Measurements from ENCODE around the gene CLDN3. TPM values are rescaled to one million over a fixed set of nuclear protein-coding genes. Genes with fewer than 3 reads are reported as not detected.
"Not testable (repeated sequence)": the region's sequence is repeated elsewhere in the genome, so short reads cannot be mapped to it uniquely, and the experiment has no call there.

The CLDN3 gene
- total and polyA plus RNA-seq, 4 experiments from 2014 or later = not detected

DNA sequence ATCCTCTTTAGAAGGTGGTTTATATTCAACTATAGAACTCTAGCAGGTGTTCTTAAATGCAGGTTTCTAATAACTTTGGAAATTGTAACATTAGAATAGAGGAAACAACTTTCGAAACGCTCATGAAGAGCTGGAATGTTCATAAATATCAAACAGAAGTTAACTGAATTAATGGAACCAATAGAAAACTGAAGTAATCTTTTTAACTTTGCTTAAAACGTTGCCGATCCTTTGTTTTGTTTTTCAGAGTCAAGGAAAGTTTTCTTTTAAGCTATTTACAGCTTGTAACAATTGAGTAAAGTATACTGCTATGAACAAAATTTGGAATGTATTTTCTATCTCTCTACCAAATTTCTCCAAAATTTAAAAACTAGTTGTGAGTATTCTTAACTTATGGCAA lies 19.0 kb upstream of the CLDN3 start:
- CTCF ChIA-PET (ENCODE audit: partially characterized antibody) = no interaction called here
- peaks cover 0 to 6% (median 3%) of the 10 kb centered on the region in 8 donors for H3K9me3 Mint-ChIP-seq

GRCh38 chr7:73787786-73788048 lies 17.6 kb upstream of the CLDN3 start:
- not testable (repeated sequence) for H3K36me3 Mint-ChIP-seq

More for the DNA sequence above, 19.0 kb upstream of the CLDN3 start:
- Mint-ChIP-seq H3K36me3 (no peaks in the 10 kb centered on the region), H3K27me3 (peaks cover 7% of the 10 kb centered on the region in 2 donors), H3K4me3 (no peak overlapping the region), H3K4me1 (no peaks in the 10 kb centered on the region), H3K27ac (no peak overlapping the region)
- POLR2A ChIA-PET (ENCODE audit: partially characterized antibody) = no interaction called here
- Histone ChIP-seq H3K27me3 (ENCODE audit: insufficient read depth, low read length) (no peaks in the 10 kb centered on the region), H3K36me3 (ENCODE audit: insufficient read depth, low read length) (no peaks in the 10 kb centered on the region), H3K4me3 (ENCODE audit: low read length in 2 of 2) (no peak overlapping the region), H3K27ac (ENCODE audit: low read depth, low read length) (no peak overlapping the region), H3K9me3 (ENCODE audit: control insufficient read depth in 1 of 2, low read length in 2 of 2) (no peaks in the 10 kb centered on the region), H3K4me1 (ENCODE audit: insufficient read depth, low read length) (no peaks in the 10 kb centered on the region)
- DNase-seq = no peak
- intact Hi-C loops (cut with micrococcal nuclease) = no loop called here

GRCh38 chr7:73786588-73786987 lies 16.5 kb upstream of the CLDN3 start:
- H3K27me3 Mint-ChIP-seq = peaks cover 2% of the 10 kb centered on the region in 2 donors
- no peaks in the 10 kb centered on the region for H3K4me1 Mint-ChIP-seq
- DNase-seq = no peak
- no peaks in the 10 kb centered on the region for H3K36me3 ChIP-seq (ENCODE audit: insufficient read depth, low read length)
- H3K27ac Mint-ChIP-seq = no peak overlapping the region
- no peak overlapping the region for H3K27ac ChIP-seq (ENCODE audit: low read depth, low read length)
- POLR2A ChIA-PET (ENCODE audit: partially characterized antibody) = no interaction called here
- no peaks in the 10 kb centered on the region for H3K4me1 ChIP-seq (ENCODE audit: insufficient read depth, low read length)
- H3K36me3 Mint-ChIP-seq = no peaks in the 10 kb centered on the region
- no peaks in the 10 kb centered on the region for H3K27me3 ChIP-seq (ENCODE audit: insufficient read depth, low read length)
- CTCF ChIA-PET (ENCODE audit: partially characterized antibody) = no interaction called here
- intact Hi-C loops (cut with micrococcal nuclease) = no loop called here
- no peaks in the 10 kb centered on the region for H3K9me3 ChIP-seq (ENCODE audit: control insufficient read depth in 1 of 2, low read length in 2 of 2)
- no peak overlapping the region for H3K4me3 ChIP-seq (ENCODE audit: low read length in 2 of 2)
- no peak overlapping the region for H3K4me3 Mint-ChIP-seq
- peaks cover 0 to 6% (median 3%) of the 10 kb centered on the region in 8 donors for H3K9me3 Mint-ChIP-seq

More at GRCh38 chr7:73787786-73788048, 17.6 kb upstream of the CLDN3 start:
- H3K27ac Mint-ChIP-seq; intact Hi-C loops (cut with micrococcal nuclease); H3K27me3 ChIP-seq (ENCODE audit: insufficient read depth, low read length); CTCF ChIA-PET (ENCODE audit: partially characterized antibody); H3K9me3 Mint-ChIP-seq; H3K36me3 ChIP-seq (ENCODE audit: insufficient read depth, low read length); H3K4me3 Mint-ChIP-seq; DNase-seq; H3K27me3 Mint-ChIP-seq; H3K4me1 ChIP-seq (ENCODE audit: insufficient read depth, low read length); H3K27ac ChIP-seq (ENCODE audit: low read depth, low read length); H3K4me3 ChIP-seq (ENCODE audit: low read length in 2 of 2); H3K9me3 ChIP-seq (ENCODE audit: control insufficient read depth in 1 of 2, low read length in 2 of 2); POLR2A ChIA-PET (ENCODE audit: partially characterized antibody); H3K4me1 Mint-ChIP-seq: not testable (repeated sequence)

- ChIA-PET CTCF (ENCODE audit: partially characterized antibody) (no interaction called here), POLR2A (ENCODE audit: partially characterized antibody) (no interaction called here)
- Histone ChIP-seq H3K27ac (ENCODE audit: low read depth, low read length) (no peak overlapping the region), H3K9me3 (ENCODE audit: control insufficient read depth in 1 of 2, low read length in 2 of 2) (no peaks in the 10 kb centered on the region), H3K4me3 (ENCODE audit: low read length in 2 of 2) (no peak overlapping the region), H3K36me3 (ENCODE audit: insufficient read depth, low read length) (no peaks in the 10 kb centered on the region), H3K27me3 (ENCODE audit: insufficient read depth, low read length) (no peaks in the 10 kb centered on the region), H3K4me1 (ENCODE audit: insufficient read depth, low read length) (no peaks in the 10 kb centered on the region)
- intact Hi-C loops (cut with micrococcal nuclease) = no loop called here
- Mint-ChIP-seq H3K36me3 (no peaks in the 10 kb centered on the region), H3K9me3 (peaks cover 0 to 5% (median 0%) of the 10 kb centered on the region in 8 donors), H3K4me1 (no peaks in the 10 kb centered on the region), H3K4me3 (no peak overlapping the region), H3K27ac (peak overlapping the region in 1 of 7 donors; percentile 64), H3K27me3 (peaks cover 4 to 6% of the 10 kb centered on the region in 2 donors)
- no peak for DNase-seq
Measured at GRCh38 chr7:73779517-73779916, 9.4 kb upstream of the CLDN3 start.

DNA sequence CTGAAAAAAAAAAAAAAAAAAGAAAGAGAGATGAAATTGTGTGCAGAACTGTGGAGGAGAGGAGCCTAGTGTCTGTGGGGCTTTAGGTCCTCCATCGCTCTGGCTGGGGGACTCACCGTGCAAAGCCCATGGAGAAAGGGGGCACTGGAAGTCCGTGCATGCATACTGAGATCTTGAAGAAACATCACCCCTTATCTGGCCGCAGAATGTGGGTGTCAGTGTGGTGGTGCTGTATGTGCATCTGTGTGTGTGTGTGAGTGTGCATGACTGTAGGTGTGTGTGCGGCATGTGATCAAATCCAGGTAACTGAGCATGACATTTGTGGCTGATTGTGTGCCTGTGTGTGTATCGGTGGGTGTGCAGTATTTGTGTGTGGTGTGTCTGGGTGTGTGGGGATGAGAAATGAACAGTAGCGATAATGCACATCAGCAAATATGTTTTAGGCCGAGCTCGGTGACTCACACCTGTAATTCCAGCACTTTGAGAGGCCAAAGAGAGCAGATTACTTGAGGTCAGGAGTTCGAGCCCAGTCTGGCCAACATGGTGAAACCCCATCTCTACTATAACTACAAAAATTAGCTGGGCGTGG lies 8.8 kb upstream of the CLDN3 start:
- H3K4me3 Mint-ChIP-seq = no peak overlapping the region
- intact Hi-C loops (cut with micrococcal nuclease) = no loop called here
- H3K36me3 ChIP-seq (ENCODE audit: insufficient read depth, low read length) = no peaks in the 10 kb centered on the region

GRCh38 chr7:73774923-73775322 lies 4.9 kb upstream of the CLDN3 start:
- H3K9me3 ChIP-seq (ENCODE audit: control insufficient read depth in 1 of 2, low read length in 2 of 2) = no peaks in the 10 kb centered on the region
- DNase-seq = no peak
- no peaks in the 10 kb centered on the region for H3K27me3 ChIP-seq (ENCODE audit: insufficient read depth, low read length)
- CTCF ChIA-PET (ENCODE audit: partially characterized antibody) = no interaction called here
- H3K4me1 ChIP-seq (ENCODE audit: insufficient read depth, low read length) = peaks cover 9% of the 10 kb centered on the region
- Mint-ChIP-seq H3K36me3 (no peaks in the 10 kb centered on the region), H3K4me1 (peaks cover 2 to 4% (median 3%) of the 10 kb centered on the region in 4 donors), H3K4me3 (no peak overlapping the region), H3K27ac (no peak overlapping the region), H3K9me3 (no peaks in the 10 kb centered on the region), H3K27me3 (peaks cover 17 to 27% of the 10 kb centered on the region in 2 donors)
- H3K27ac ChIP-seq (ENCODE audit: low read depth, low read length) = no peak overlapping the region
- intact Hi-C loops (cut with micrococcal nuclease) = no loop called here
- no peak overlapping the region for H3K4me3 ChIP-seq (ENCODE audit: low read length in 2 of 2)
- POLR2A ChIA-PET (ENCODE audit: partially characterized antibody) = no interaction called here
- H3K36me3 ChIP-seq (ENCODE audit: insufficient read depth, low read length) = no peaks in the 10 kb centered on the region

More for the DNA sequence above, 8.8 kb upstream of the CLDN3 start:
- Mint-ChIP-seq H3K27me3 (peaks cover 7% of the 10 kb centered on the region in 2 donors), H3K27ac (no peak overlapping the region), H3K4me1 (no peaks in the 10 kb centered on the region), H3K9me3 (peaks cover 0 to 5% (median 0%) of the 10 kb centered on the region in 8 donors), H3K36me3 (no peaks in the 10 kb centered on the region)
- ChIA-PET CTCF (ENCODE audit: partially characterized antibody) (no interaction called here), POLR2A (ENCODE audit: partially characterized antibody) (no interaction called here)
- no peak overlapping the region for H3K27ac ChIP-seq (ENCODE audit: low read depth, low read length)
- H3K4me3 ChIP-seq (ENCODE audit: low read length in 2 of 2) = no peak overlapping the region
- H3K9me3 ChIP-seq (ENCODE audit: control insufficient read depth in 1 of 2, low read length in 2 of 2) = no peaks in the 10 kb centered on the region
- no peak for DNase-seq
- H3K27me3 ChIP-seq (ENCODE audit: insufficient read depth, low read length) = no peaks in the 10 kb centered on the region
- no peaks in the 10 kb centered on the region for H3K4me1 ChIP-seq (ENCODE audit: insufficient read depth, low read length)

DNA sequence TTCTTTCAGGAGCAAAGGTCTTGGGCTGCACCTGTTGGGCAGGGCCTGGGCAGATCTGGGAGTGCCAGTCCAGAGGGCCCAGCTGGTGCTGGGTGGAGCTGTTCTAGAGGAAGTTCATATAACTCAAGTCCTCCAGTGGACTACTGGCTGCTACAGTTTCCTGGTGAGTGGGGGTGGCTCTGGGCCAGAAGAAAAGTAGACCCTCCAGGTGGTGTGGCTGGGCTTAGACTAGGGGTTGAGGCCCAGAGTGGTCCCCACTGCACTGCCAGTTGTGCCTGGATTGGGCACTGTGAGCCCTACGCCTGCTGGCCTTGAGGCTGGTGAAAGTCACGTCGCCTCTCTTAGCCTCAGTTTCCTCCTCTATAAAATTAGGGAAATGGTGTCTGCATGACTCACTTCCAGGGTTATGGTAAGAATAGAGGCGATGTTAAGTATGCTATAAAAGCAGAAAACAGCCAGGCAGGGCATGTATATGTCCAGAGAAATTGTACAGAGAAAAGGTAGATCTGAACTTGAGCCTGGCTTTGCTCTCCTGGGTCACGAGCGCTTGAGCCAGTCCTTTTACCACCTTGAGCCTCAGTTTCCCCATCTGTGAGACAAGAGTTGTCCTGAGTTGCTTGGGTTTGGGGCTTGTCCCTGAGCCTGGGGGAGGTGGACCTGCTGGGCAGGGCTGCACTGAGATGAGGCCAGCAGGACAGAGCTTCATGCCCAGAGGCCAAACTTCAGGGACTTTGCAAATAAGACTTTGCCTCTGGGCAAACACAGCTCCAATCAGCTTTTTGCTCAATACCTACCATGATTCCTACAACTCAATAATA lies 3.8 kb upstream of the CLDN3 start:
- intact Hi-C loops (cut with micrococcal nuclease) = no loop called here
- ChIA-PET CTCF (ENCODE audit: partially characterized antibody) (no interaction called here), POLR2A (ENCODE audit: partially characterized antibody) (no interaction called here)
- no peaks in the 10 kb centered on the region for H3K36me3 Mint-ChIP-seq
- DNase-seq = no peak
- H3K9me3 Mint-ChIP-seq = no peaks in the 10 kb centered on the region
- no peak overlapping the region for H3K4me3 ChIP-seq (ENCODE audit: low read length in 2 of 2)
- peaks cover 2 to 4% (median 3%) of the 10 kb centered on the region in 4 donors for H3K4me1 Mint-ChIP-seq
- H3K27me3 Mint-ChIP-seq = peaks cover 18 to 25% of the 10 kb centered on the region in 2 donors
- peaks cover 9% of the 10 kb centered on the region for H3K4me1 ChIP-seq (ENCODE audit: insufficient read depth, low read length)
- no peak overlapping the region for H3K27ac Mint-ChIP-seq
- H3K9me3 ChIP-seq (ENCODE audit: control insufficient read depth in 1 of 2, low read length in 2 of 2) = no peaks in the 10 kb centered on the region
- no peaks in the 10 kb centered on the region for H3K36me3 ChIP-seq (ENCODE audit: insufficient read depth, low read length)
- H3K4me3 Mint-ChIP-seq = no peak overlapping the region
- H3K27me3 ChIP-seq (ENCODE audit: insufficient read depth, low read length) = no peaks in the 10 kb centered on the region
- H3K27ac ChIP-seq (ENCODE audit: low read depth, low read length) = no peak overlapping the region

Measured in CD4-positive, alpha-beta memory T cell (primary cell).